ENCODE data around the gene CELF1. TPM values are rescaled to one million over a fixed set of nuclear protein-coding genes. Genes with fewer than 3 reads are reported as not detected.
"Not testable (repeated sequence)": the region's sequence is repeated elsewhere in the genome, so short reads cannot be mapped to it uniquely, and the experiment has no call there.

Gene CELF1
- total RNA-seq, 1 donor: 94.5 TPM

- DNase-seq (ENCODE audit: low read depth in 2 of 3, low spot score in 2 of 3): no peak
These were observed 24.6 kb upstream of the CELF1 start for GRCh38 chr11:47577460-47578041.

GRCh38 chr11:47573321-47573720 is 20.4 kb upstream of the CELF1 start:
- DNase-seq (ENCODE audit: low read depth in 2 of 3, low spot score in 2 of 3): no peak

GRCh38 chr11:47572715-47573255 is 19.9 kb upstream of the CELF1 start:
- DNase-seq (ENCODE audit: low read depth in 2 of 3, low spot score in 2 of 3): no peak

GRCh38 chr11:47571895-47572294 is 19.0 kb upstream of the CELF1 start:
- DNase-seq (ENCODE audit: low read depth in 2 of 3, low spot score in 2 of 3): no peak

- DNase-seq (ENCODE audit: low read depth in 2 of 3, low spot score in 2 of 3): no peak
These were observed 18.4 kb upstream of the CELF1 start for GRCh38 chr11:47571357-47571729.

GRCh38 chr11:47570651-47571356 is 17.9 kb upstream of the CELF1 start:
- no peak for DNase-seq (ENCODE audit: low read depth in 2 of 3, low spot score in 2 of 3)

GRCh38 chr11:47569646-47570045 is 16.7 kb upstream of the CELF1 start:
- no peak for DNase-seq (ENCODE audit: low read depth in 2 of 3, low spot score in 2 of 3)

GRCh38 chr11:47566149-47566698 is 13.3 kb upstream of the CELF1 start:
- peak in 1 of 3 donors; percentile 25 for DNase-seq (ENCODE audit: low read depth in 2 of 3, low spot score in 2 of 3)

GRCh38 chr11:47565340-47566148 is 12.6 kb upstream of the CELF1 start, which contains the start of gene PTPMT1:
PTPMT1 (plus strand) TSS chr11:47565599; CDS start chr11:47565623, 24 bp downstream.
- DNase-seq (ENCODE audit: low read depth in 2 of 3, low spot score in 2 of 3): peak in 2 of 3 donors; percentile 68 to 76

GRCh38 chr11:47564933-47565339 is 12.0 kb upstream of the CELF1 start:
- no peak for DNase-seq (ENCODE audit: low read depth in 2 of 3, low spot score in 2 of 3)

- DNase-seq (ENCODE audit: low read depth in 2 of 3, low spot score in 2 of 3): not testable (repeated sequence)
These were observed 11.4 kb upstream of the CELF1 start for GRCh38 chr11:47564366-47564765.

GRCh38 chr11:47562393-47562792 is 9.5 kb upstream of the CELF1 start:
- DNase-seq (ENCODE audit: low read depth in 2 of 3, low spot score in 2 of 3): not testable (repeated sequence)

GRCh38 chr11:47560426-47560825 is 7.5 kb upstream of the CELF1 start:
- DNase-seq (ENCODE audit: low read depth in 2 of 3, low spot score in 2 of 3): no peak

- no peak for DNase-seq (ENCODE audit: low read depth in 2 of 3, low spot score in 2 of 3)
These were observed 5.8 kb upstream of the CELF1 start for GRCh38 chr11:47558695-47559094.

GRCh38 chr11:47557004-47557403 is 4.1 kb upstream of the CELF1 start:
- not testable (repeated sequence) for DNase-seq (ENCODE audit: low read depth in 2 of 3, low spot score in 2 of 3)

- DNase-seq (ENCODE audit: low read depth in 2 of 3, low spot score in 2 of 3): no peak
These were observed 443 bp upstream of the CELF1 start for GRCh38 chr11:47553406-47553743.

- DNase-seq (ENCODE audit: low read depth in 2 of 3, low spot score in 2 of 3): peak in 1 of 3 donors; percentile 40
These were observed 821 bp downstream of the CELF1 start for GRCh38 chr11:47552056-47552565.

- peak in 1 of 3 donors; percentile 40 for DNase-seq (ENCODE audit: low read depth in 2 of 3, low spot score in 2 of 3)
These were observed 1.8 kb downstream of the CELF1 start for GRCh38 chr11:47551086-47551485.

- no peak for DNase-seq (ENCODE audit: low read depth in 2 of 3, low spot score in 2 of 3)
These were observed 2.5 kb downstream of the CELF1 start for GRCh38 chr11:47550288-47551047.

- not testable (repeated sequence) for DNase-seq (ENCODE audit: low read depth in 2 of 3, low spot score in 2 of 3)
These were observed 6.7 kb downstream of the CELF1 start for GRCh38 chr11:47546274-47546673.
